Loucy (cell line): Measurements from ENCODE around the gene CCDC142.

ENCODE experiments used
- H2AFZ ChIP-seq: fragments of 200-600 bp; sonication (generic); 2 replicates; pipeline ENCODE4 v1.6.0; 2016; ENCODE audit warnings: antibody characterized with exemption, mild to moderate bottlenecking, low read length, moderate library complexity
- H3F3A ChIP-seq: fragments of 200-600 bp; 2 replicates; pipeline ENCODE4 v1.6.0; 2016; ENCODE audit warnings: antibody characterized with exemption, low read depth, mild to moderate bottlenecking
- H3K27me3 ChIP-seq: fragments of 200-600 bp; sonication (generic); 2 replicates; pipeline ENCODE4 v1.6.1; 2014; ENCODE audit warnings: low read length, mild to moderate bottlenecking; ENCODE audit not compliant: insufficient read depth, poor library complexity, severe bottlenecking
- H3K36me3 ChIP-seq: fragments of 200-600 bp; sonication (generic); 2 replicates; pipeline ENCODE4 v1.6.1; 2016; ENCODE audit warnings: low read length; ENCODE audit not compliant: insufficient read depth
- H3K4me1 ChIP-seq: fragments of 200-600 bp; sonication (generic); 2 replicates; pipeline ENCODE4 v1.5.1; 2014; ENCODE audit warnings: low read length, mild to moderate bottlenecking; ENCODE audit not compliant: insufficient read depth, poor library complexity, severe bottlenecking
- H3K4me2 ChIP-seq: fragments of 200-600 bp; sonication (generic); 2 replicates; pipeline ENCODE4 v1.6.0; 2014; ENCODE audit warnings: antibody characterized with exemption, low read length, low read depth, mild to moderate bottlenecking; ENCODE audit not compliant: poor library complexity, severe bottlenecking
- H3K4me3 ChIP-seq: fragments of 200-600 bp; sonication (generic); 2 replicates; pipeline ENCODE4 v1.5.1; 2014; ENCODE audit warnings: low read length, mild to moderate bottlenecking, mixed read lengths; ENCODE audit not compliant: poor library complexity, severe bottlenecking
- H3K79me2 ChIP-seq: fragments of 200-600 bp; sonication (generic); 2 replicates; pipeline ENCODE4 v1.6.1; 2014; ENCODE audit warnings: low read length; ENCODE audit not compliant: insufficient read depth
- H3K9ac ChIP-seq: fragments of 200-600 bp; sonication (generic); 2 replicates; pipeline ENCODE4 v1.6.0; 2014; ENCODE audit warnings: mild to moderate bottlenecking, low read depth, low read length, moderate library complexity; ENCODE audit not compliant: poor library complexity, severe bottlenecking
- H3K9me2 ChIP-seq: fragments of 200-600 bp; sonication (generic); replicated peaks from 2 replicates; pipeline ENCODE4 v1.6.1; 2016; ENCODE audit warnings: low read depth, low read length, mixed read lengths
- H3K9me3 ChIP-seq: fragments of 200-600 bp; sonication (generic); 2 replicates; pipeline ENCODE4 v1.6.1; 2014; ENCODE audit warnings: mild to moderate bottlenecking, antibody characterized with exemption, low read length, low read depth; ENCODE audit not compliant: insufficient read depth
- H4K20me1 ChIP-seq: fragments of 200-600 bp; sonication (generic); 2 replicates; pipeline ENCODE4 v1.6.0; 2014; ENCODE audit warnings: antibody characterized with exemption, low read length, mild to moderate bottlenecking; ENCODE audit not compliant: insufficient read depth, poor library complexity, severe bottlenecking
- CTCF ChIP-seq: fragments of 200-600 bp; sonication (generic); conservative IDR thresholded peaks from 2 replicates; pipeline ENCODE4 v1.5.1; 2014; ENCODE audit warnings: mild to moderate bottlenecking, antibody characterized with exemption, low read length
- EZH2phosphoT487 ChIP-seq: fragments of 200-600 bp; IDR thresholded peaks from 2 replicates; pipeline ENCODE4 v1.6.1; 2018; ENCODE audit warnings: antibody characterized with exemption, mild to moderate bottlenecking, moderate library complexity, borderline replicate concordance

CCDC142 gene

GRCh38 chr2:74436848-74437695, 45.7 kb downstream of the CCDC142 start:
- Histone ChIP-seq H3K4me2 (peak overlapping the region; percentile 99), H3K9ac (peak overlapping the region; percentile 14), H3K4me1 (peaks cover 39% of the 10 kb centered on the region)

DNA sequence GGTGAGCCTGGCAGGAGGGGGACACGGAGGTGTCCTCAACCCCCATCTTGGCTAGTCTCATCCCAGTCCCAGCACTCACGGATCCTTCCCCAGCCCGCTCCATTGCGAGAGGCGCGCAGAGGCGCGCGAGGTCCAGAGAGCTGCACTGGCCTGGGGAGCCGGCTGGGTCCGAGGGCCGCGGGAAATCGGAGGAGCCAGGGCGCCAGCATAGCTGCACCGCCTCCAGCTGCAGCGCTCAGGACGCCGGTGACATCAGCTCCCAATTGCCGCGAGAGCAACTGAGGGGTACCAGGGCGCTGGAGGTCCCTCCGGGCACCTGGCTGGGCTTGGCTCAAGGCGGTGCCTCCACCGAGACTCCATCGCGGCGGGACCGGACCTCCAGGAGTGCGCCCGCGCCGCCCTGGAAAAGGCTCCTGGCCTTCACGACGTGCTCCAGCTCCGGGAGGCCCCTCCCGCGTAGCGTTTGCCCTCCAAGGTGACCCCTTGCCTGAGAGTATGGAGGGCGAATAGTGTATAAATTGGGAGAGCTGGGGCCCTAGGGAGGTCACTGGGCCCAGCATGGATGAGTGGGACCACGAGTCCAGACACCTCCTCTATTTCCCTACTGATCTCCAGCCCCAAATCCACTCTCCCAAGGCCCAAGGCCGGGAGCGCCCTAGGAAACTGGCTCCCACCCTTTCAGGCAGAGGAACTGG, 46.5 kb downstream of the CCDC142 start:
- Histone ChIP-seq H3K4me1 (peaks cover 39% of the 10 kb centered on the region), H3K9me2 (no peaks in the 10 kb centered on the region), H2AFZ (no peak overlapping the region), H3K4me3 (no peak overlapping the region), H3K27me3 (no peaks in the 10 kb centered on the region), H3K79me2 (peaks cover 24% of the 10 kb centered on the region; the same call in 1 of the 2 replicates), H3K9me3 (no peaks in the 10 kb centered on the region), H3K4me2 (peak overlapping the region; percentile 99), H3K9ac (no peak overlapping the region), H3K36me3 (no peaks in the 10 kb centered on the region), H4K20me1 (peaks cover 2% of the 10 kb centered on the region), H3F3A (no peaks in the 10 kb centered on the region)
- TF ChIP-seq CTCF (no peak), EZH2phosphoT487 (no peak)

More at GRCh38 chr2:74436848-74437695, 45.7 kb downstream of the CCDC142 start:
- H3K79me2 ChIP-seq, result peaks cover 24% of the 10 kb centered on the region; the same call in 1 of the 2 replicates
- peaks cover 2% of the 10 kb centered on the region for H4K20me1 ChIP-seq
- H3K4me3 ChIP-seq, result peak overlapping the region; percentile 80
- TF ChIP-seq EZH2phosphoT487 (no peak), CTCF (no peak)
- no peaks in the 10 kb centered on the region for H3K9me3 ChIP-seq
- no peaks in the 10 kb centered on the region for H3K36me3 ChIP-seq
- H3K27me3 ChIP-seq, result no peaks in the 10 kb centered on the region
- no peaks in the 10 kb centered on the region for H3F3A ChIP-seq
- H3K9me2 ChIP-seq, result no peaks in the 10 kb centered on the region
- H2AFZ ChIP-seq, result no peak overlapping the region

- Histone ChIP-seq H3K9ac (no peak overlapping the region), H2AFZ (no peak overlapping the region), H3K4me1 (no peaks in the 10 kb centered on the region), H3K4me2 (no peak overlapping the region), H3K79me2 (no peaks in the 10 kb centered on the region), H4K20me1 (no peaks in the 10 kb centered on the region), H3K9me3 (no peaks in the 10 kb centered on the region), H3K4me3 (no peak overlapping the region), H3K36me3 (no peaks in the 10 kb centered on the region; the same call in 1 of the 2 replicates), H3K9me2 (no peaks in the 10 kb centered on the region), H3K27me3 (no peaks in the 10 kb centered on the region), H3F3A (no peaks in the 10 kb centered on the region)
- TF ChIP-seq CTCF (no peak), EZH2phosphoT487 (no peak)
These were observed 52.3 kb downstream of the CCDC142 start for GRCh38 chr2:74430502-74430901.
